ENCODE measurements around the gene GCH1.

GRCh38 chr14:54944737-54945391 lies 42.2 kb upstream of the GCH1 start:
- TF ChIP-seq GATA2 (IDR thresholded peaks at IDR 0.05; ENCODE audit: low read depth, low read length) (no peak), GATA3 (IDR thresholded peaks at IDR 0.05; ENCODE audit: low read depth, low read length) (no peak)
